ENCODE results near the gene PDCD6IP. TPM values are rescaled to one million over a fixed set of nuclear protein-coding genes. Genes with fewer than 3 reads are reported as not detected.
"Not testable (repeated sequence)": the region's sequence is repeated elsewhere in the genome, so short reads cannot be mapped to it uniquely, and the experiment has no call there.

PDCD6IP gene
- total and polyA plus RNA-seq, 12 donors: 41.3 to 185 (median 146) TPM

GRCh38 chr3:33829720-33830119 lies 31.3 kb downstream of the PDCD6IP start:
- WGBS, 2 donors: 93 to 94% methylated on average over 2 of the region's 2 CpGs
- peaks cover 0 to 81% (median 29%) of the 10 kb centered on the region in 9 donors for H3K36me3 ChIP-seq
- no peak for TF ChIP-seq CTCF (IDR thresholded peaks at IDR 0.05)
- no peak for ATAC-seq
- H3K27ac ChIP-seq: no peak overlapping the region
- no peak for DNase-seq
- intact Hi-C loops (cut with DNase I): no loop called here
- H3K4me1 ChIP-seq: peaks cover 0 to 8% (median 2%) of the 10 kb centered on the region in 9 donors
- H3K4me3 ChIP-seq: no peak overlapping the region
- no peaks in the 10 kb centered on the region for H3K9me3 ChIP-seq
- no peaks in the 10 kb centered on the region for H3K27me3 ChIP-seq

- DNase-seq: no peak
- H3K4me3 ChIP-seq: no peak overlapping the region
- no peak for ATAC-seq
These were observed 32.6 kb downstream of the PDCD6IP start for GRCh38 chr3:33831053-33831452.

GRCh38 chr3:33833408-33834095 lies 35.1 kb downstream of the PDCD6IP start:
- H3K27me3 ChIP-seq: no peaks in the 10 kb centered on the region
- ATAC-seq: no peak
- no peak for TF ChIP-seq CTCF (IDR thresholded peaks at IDR 0.05)
- H3K36me3 ChIP-seq: peaks cover 0 to 81% (median 15%) of the 10 kb centered on the region in 9 donors
- no peak for DNase-seq
- 96 to 100% methylated on average over 1 of the region's 1 CpG for WGBS, 2 donors
- intact Hi-C loops (cut with DNase I): no loop called here
- H3K9me3 ChIP-seq: no peaks in the 10 kb centered on the region
- no peak overlapping the region for H3K4me3 ChIP-seq
- no peak overlapping the region for H3K27ac ChIP-seq
- no peaks in the 10 kb centered on the region for H3K4me1 ChIP-seq

More at GRCh38 chr3:33831053-33831452, 32.6 kb downstream of the PDCD6IP start:
- no peak overlapping the region for H3K27ac ChIP-seq
- H3K4me1 ChIP-seq: peaks cover 0 to 1% (median 0%) of the 10 kb centered on the region in 9 donors
- no peaks in the 10 kb centered on the region for H3K9me3 ChIP-seq
- H3K27me3 ChIP-seq: no peaks in the 10 kb centered on the region
- TF ChIP-seq CTCF (IDR thresholded peaks at IDR 0.05): no peak
- peaks cover 0 to 81% (median 22%) of the 10 kb centered on the region in 9 donors for H3K36me3 ChIP-seq
- intact Hi-C loops (cut with DNase I): no loop called here

- WGBS, 2 donors: 84 to 94% methylated on average over 3 of the region's 3 CpGs
- H3K36me3 ChIP-seq: peaks cover 0 to 81% (median 20%) of the 10 kb centered on the region in 9 donors
- H3K27ac ChIP-seq: no peak overlapping the region
- H3K9me3 ChIP-seq: no peaks in the 10 kb centered on the region
- no peak for TF ChIP-seq CTCF (IDR thresholded peaks at IDR 0.05)
- no peak for DNase-seq
- ATAC-seq: no peak
- intact Hi-C loops (cut with DNase I): no loop called here
- H3K27me3 ChIP-seq: no peaks in the 10 kb centered on the region
- H3K4me1 ChIP-seq: no peaks in the 10 kb centered on the region
- no peak overlapping the region for H3K4me3 ChIP-seq
These were observed 35.6 kb downstream of the PDCD6IP start for GRCh38 chr3:33834096-33834453.

- DNase-seq; H3K9me3 ChIP-seq; H3K4me3 ChIP-seq; H3K4me1 ChIP-seq; H3K27me3 ChIP-seq; H3K27ac ChIP-seq; ATAC-seq; intact Hi-C loops (cut with DNase I): not testable (repeated sequence)
- H3K36me3 ChIP-seq: peaks cover 0 to 84% (median 27%) of the 10 kb centered on the region in 9 donors
- WGBS, 2 donors: 94 to 98% methylated on average over 2 of the region's 3 CpGs
These were observed 38.8 kb downstream of the PDCD6IP start for GRCh38 chr3:33837182-33837581.
